Measurements from ENCODE around the gene DNAH8.

The DNAH8 gene

DNA sequence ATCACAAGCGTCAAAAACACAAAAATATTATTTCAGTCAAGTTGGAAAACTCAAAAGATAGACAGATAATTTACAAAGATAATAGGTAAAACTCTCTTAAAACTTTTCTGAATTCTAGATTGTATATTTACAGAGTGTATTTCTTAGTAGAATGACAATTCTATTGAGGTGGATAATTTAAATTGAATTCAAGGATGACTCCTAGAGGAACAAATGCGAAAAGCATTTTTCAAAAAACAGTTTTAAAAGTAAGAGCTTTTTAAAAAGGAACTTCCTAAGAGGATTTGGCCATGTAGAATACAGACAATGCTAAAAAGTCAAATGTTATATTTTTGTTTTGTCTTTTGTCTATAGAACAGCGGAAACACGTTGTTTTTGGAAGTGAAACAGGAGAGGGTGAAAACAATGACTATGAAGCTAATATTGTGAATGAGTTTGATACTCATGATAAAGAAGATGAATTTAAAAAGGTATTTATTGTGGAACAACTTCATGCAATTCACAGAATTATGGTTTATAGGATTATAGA is 90.1 kb downstream of the DNAH8 start:
- TF ChIP-seq, protein P1, sequence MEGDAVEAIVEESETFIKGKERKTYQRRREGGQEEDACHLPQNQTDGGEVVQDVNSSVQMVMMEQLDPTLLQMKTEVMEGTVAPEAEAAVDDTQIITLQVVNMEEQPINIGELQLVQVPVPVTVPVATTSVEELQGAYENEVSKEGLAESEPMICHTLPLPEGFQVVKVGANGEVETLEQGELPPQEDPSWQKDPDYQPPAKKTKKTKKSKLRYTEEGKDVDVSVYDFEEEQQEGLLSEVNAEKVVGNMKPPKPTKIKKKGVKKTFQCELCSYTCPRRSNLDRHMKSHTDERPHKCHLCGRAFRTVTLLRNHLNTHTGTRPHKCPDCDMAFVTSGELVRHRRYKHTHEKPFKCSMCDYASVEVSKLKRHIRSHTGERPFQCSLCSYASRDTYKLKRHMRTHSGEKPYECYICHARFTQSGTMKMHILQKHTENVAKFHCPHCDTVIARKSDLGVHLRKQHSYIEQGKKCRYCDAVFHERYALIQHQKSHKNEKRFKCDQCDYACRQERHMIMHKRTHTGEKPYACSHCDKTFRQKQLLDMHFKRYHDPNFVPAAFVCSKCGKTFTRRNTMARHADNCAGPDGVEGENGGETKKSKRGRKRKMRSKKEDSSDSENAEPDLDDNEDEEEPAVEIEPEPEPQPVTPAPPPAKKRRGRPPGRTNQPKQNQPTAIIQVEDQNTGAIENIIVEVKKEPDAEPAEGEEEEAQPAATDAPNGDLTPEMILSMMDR (conservative IDR thresholded peaks at IDR 0.05; ENCODE audit: low read length), result no peak

DNA sequence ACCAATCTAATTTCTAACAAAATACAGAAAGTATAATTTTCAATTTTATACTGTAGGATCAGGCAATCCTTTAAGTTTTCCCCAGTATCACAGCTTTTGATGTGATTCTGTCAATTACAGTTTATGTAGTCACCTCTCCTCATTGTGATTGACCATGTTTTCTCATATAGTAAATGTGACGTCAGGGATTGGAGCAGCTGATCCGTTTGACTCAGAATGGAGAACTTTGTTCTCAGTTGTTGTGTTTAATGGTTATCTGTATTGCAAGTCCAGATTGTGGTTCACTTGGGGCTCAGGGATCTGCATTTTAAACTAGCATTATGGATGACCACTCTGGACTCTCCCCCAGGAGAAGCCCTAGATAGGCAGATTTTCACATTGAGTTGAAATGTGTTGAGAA is 90.6 kb downstream of the DNAH8 start:
- no peak for DNase-seq (ENCODE audit: low read depth)
- TF ChIP-seq, protein P1 (conservative IDR thresholded peaks at IDR 0.05; ENCODE audit: low read length), result no peak
- H3K4me3 ChIP-seq (ENCODE audit: low read length), result no peak overlapping the region

More for the DNA sequence above, 90.1 kb downstream of the DNAH8 start:
- DNase-seq (ENCODE audit: low read depth), result no peak
- no peak overlapping the region for H3K4me3 ChIP-seq (ENCODE audit: low read length)

- H3K4me3 ChIP-seq (ENCODE audit: low read length), result no peak overlapping the region
- DNase-seq (ENCODE audit: low read depth), result no peak
- TF ChIP-seq, protein P1 (conservative IDR thresholded peaks at IDR 0.05; ENCODE audit: low read length), result no peak
Measured at GRCh38 chr6:38806271-38806670, 91.2 kb downstream of the DNAH8 start.

GRCh38 chr6:38806833-38807232 is 91.7 kb downstream of the DNAH8 start:
- no peak for DNase-seq (ENCODE audit: low read depth)
- TF ChIP-seq, protein P1 (conservative IDR thresholded peaks at IDR 0.05; ENCODE audit: low read length), result no peak

DNA sequence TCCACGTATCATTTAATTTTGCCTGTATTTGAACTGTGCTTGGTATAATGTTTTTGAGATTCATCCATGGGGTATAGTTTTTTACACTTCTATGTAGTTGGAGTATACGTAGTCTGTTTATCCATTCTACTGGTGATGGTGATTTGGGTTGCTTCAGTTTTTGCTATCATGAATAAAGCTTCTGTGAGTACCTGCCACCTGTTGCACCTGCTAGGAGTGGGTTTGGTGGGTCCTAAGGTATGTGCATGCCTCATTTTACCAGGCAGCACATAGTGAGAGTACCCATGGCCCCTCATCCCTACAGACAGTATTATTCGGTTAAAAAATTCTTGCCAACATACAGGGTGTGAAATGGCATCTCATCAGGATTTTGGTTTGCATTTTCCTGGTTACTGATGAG is 92.9 kb downstream of the DNAH8 start:
- TF ChIP-seq, protein P1 (conservative IDR thresholded peaks at IDR 0.05; ENCODE audit: low read length), result no peak
- H3K4me3 ChIP-seq (ENCODE audit: low read length), result no peak overlapping the region
- no peak for DNase-seq (ENCODE audit: low read depth)

More at GRCh38 chr6:38806833-38807232, 91.7 kb downstream of the DNAH8 start:
- no peak overlapping the region for H3K4me3 ChIP-seq (ENCODE audit: low read length)

- H3K4me3 ChIP-seq (ENCODE audit: low read length), result no peak overlapping the region
- TF ChIP-seq, protein P1 (conservative IDR thresholded peaks at IDR 0.05; ENCODE audit: low read length), result no peak
- DNase-seq (ENCODE audit: low read depth), result no peak
Measured at GRCh38 chr6:38813041-38813823, 98.1 kb downstream of the DNAH8 start.

- DNase-seq (ENCODE audit: low read depth), result no peak
- TF ChIP-seq, protein P1 (conservative IDR thresholded peaks at IDR 0.05; ENCODE audit: low read length), result no peak
- H3K4me3 ChIP-seq (ENCODE audit: low read length), result no peak overlapping the region
Measured at GRCh38 chr6:38814761-38815160, 99.7 kb downstream of the DNAH8 start.
